Brain pericyte (primary cell): ENCODE data around the gene CDH4.

Source experiments
- DNase-seq: peaks from one replicate; pipeline ENCODE4 v3.0.0-alpha.2; 2012; ENCODE audit warnings: low read depth, low spot score

The CDH4 gene

GRCh38 chr20:61762886-61763739 is 511.1 kb downstream of the CDH4 start:
- DNase-seq, result no peak

GRCh38 chr20:61763740-61764400 is 511.8 kb downstream of the CDH4 start:
- DNase-seq, result no peak

- DNase-seq, result no peak
Observed at GRCh38 chr20:61764471-61765025, 512.5 kb downstream of the CDH4 start.

- no peak for DNase-seq
Observed at GRCh38 chr20:61765081-61765870, 513.2 kb downstream of the CDH4 start.

- DNase-seq, result no peak
Observed at GRCh38 chr20:61765871-61766654, 514.0 kb downstream of the CDH4 start.

- DNase-seq, result no peak
Observed at GRCh38 chr20:61766921-61767610, 515.0 kb downstream of the CDH4 start.

- no peak for DNase-seq
Observed at GRCh38 chr20:61767761-61768494, 515.9 kb downstream of the CDH4 start.

- DNase-seq, result no peak
Observed at GRCh38 chr20:61768571-61769285, 516.7 kb downstream of the CDH4 start.

GRCh38 chr20:61769286-61769832 is 517.3 kb downstream of the CDH4 start:
- no peak for DNase-seq

- DNase-seq, result no peak
Observed at GRCh38 chr20:61770113-61770585, 518.1 kb downstream of the CDH4 start.

- DNase-seq, result no peak
Observed at GRCh38 chr20:61771805-61772350, 519.8 kb downstream of the CDH4 start.

- no peak for DNase-seq
Observed at GRCh38 chr20:61772828-61773631, 521.0 kb downstream of the CDH4 start.

GRCh38 chr20:61773926-61774587 is 522.0 kb downstream of the CDH4 start:
- DNase-seq, result no peak

- no peak for DNase-seq
Observed at GRCh38 chr20:61775423-61775822, 523.4 kb downstream of the CDH4 start.

GRCh38 chr20:61776491-61777075 is 524.5 kb downstream of the CDH4 start:
- DNase-seq, result no peak

- no peak for DNase-seq
Observed at GRCh38 chr20:61777773-61778494, 525.9 kb downstream of the CDH4 start.
